HUES6 (cell line): ENCODE data around the gene SPEM1.

Experiments used
- H3K27ac ChIP-seq: 2 replicates; pipeline ENCODE4 v1.7.0; 2013; ENCODE audit warnings: low read depth, mild to moderate bottlenecking, low read length, inconsistent platforms
- H3K27me3 ChIP-seq: 2 replicates; pipeline ENCODE4 v1.6.1; 2013; ENCODE audit warnings: low read length; ENCODE audit not compliant: control insufficient read depth, insufficient read depth
- H3K36me3 ChIP-seq: 2 replicates; pipeline ENCODE4 v1.6.1; 2013; ENCODE audit warnings: low read length; ENCODE audit not compliant: control insufficient read depth, insufficient read depth
- H3K4me1 ChIP-seq: 2 replicates; pipeline ENCODE4 v1.6.1; 2013; ENCODE audit warnings: low read length; ENCODE audit not compliant: control insufficient read depth, insufficient read depth
- H3K4me3 ChIP-seq: 2 replicates; pipeline ENCODE4 v1.5.1; 2013; ENCODE audit warnings: low read depth, low read length
- H3K9ac ChIP-seq: one replicate; pipeline ENCODE4 v1.6.1; 2013; ENCODE audit warnings: mild to moderate bottlenecking, low read length
- H3K9me3 ChIP-seq: 2 replicates; pipeline ENCODE4 v1.6.1; 2013; ENCODE audit warnings: low read depth, low read length; ENCODE audit not compliant: control insufficient read depth, insufficient read depth

Gene SPEM1

DNA sequence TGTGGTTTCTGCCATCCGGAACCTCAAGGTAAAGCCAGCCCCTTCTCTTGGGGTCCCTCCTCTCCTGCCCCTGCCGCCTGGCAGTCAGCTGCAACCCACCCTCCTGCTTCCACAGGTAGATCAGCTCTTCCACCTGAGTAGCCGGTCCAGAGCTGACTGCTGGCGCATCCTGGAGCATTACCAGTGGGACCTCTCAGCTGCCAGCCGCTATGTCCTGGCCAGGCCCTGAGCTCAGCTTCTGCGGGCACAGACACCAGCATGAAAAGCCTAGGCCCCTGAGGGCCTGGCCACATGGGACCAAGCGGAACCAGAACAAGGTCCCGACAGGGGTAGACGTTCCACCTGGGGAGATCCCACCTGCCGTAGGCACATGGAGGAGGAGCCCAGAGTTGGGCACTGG, 31.3 kb upstream of the SPEM1 start:
- H3K9me3 ChIP-seq, result no peaks in the 10 kb centered on the region
- H3K36me3 ChIP-seq, result peaks cover 54% of the 10 kb centered on the region
- no peak overlapping the region for H3K4me3 ChIP-seq
- H3K4me1 ChIP-seq, result peaks cover 14% of the 10 kb centered on the region
- H3K27me3 ChIP-seq, result peaks cover 9% of the 10 kb centered on the region
- no peak overlapping the region for H3K27ac ChIP-seq
- H3K9ac ChIP-seq, result no peak overlapping the region

- Histone ChIP-seq H3K36me3 (peaks cover 54% of the 10 kb centered on the region), H3K9ac (no peak overlapping the region), H3K27me3 (no peaks in the 10 kb centered on the region), H3K4me1 (peaks cover 11% of the 10 kb centered on the region; the same call in 1 of the 2 replicates), H3K4me3 (no peak overlapping the region), H3K27ac (no peak overlapping the region), H3K9me3 (no peaks in the 10 kb centered on the region)
These were observed 29.9 kb upstream of the SPEM1 start for GRCh38 chr17:7389924-7390910.

DNA sequence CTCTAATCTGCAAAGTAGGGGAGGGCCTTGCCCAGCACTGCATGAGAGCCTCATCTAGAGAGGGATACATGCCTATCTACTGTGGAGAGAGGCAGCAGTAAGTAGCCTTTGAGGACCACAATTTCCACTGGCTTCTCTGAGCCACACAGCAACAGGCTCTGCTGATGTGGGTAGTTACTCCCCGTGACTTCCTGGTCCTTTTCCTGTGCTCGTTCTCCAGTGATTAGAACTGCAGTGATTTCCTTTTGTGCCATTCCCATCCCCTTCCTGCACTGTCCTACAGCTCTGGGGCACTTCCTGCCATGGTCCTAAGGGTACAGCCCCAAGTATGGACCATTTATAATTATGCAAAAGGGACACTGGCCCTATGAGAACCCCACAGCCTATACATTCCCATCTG, 28.8 kb upstream of the SPEM1 start:
- H3K4me1 ChIP-seq, result peaks cover 11% of the 10 kb centered on the region; the same call in 1 of the 2 replicates

GRCh38 chr17:7392696-7393612, 27.2 kb upstream of the SPEM1 start:
- Histone ChIP-seq H3K9me3 (no peaks in the 10 kb centered on the region), H3K9ac (no peak overlapping the region), H3K4me1 (peaks cover 11% of the 10 kb centered on the region; the same call in 1 of the 2 replicates), H3K36me3 (peaks cover 42% of the 10 kb centered on the region), H3K27ac (no peak overlapping the region), H3K4me3 (peak overlapping the region; percentile 66), H3K27me3 (no peaks in the 10 kb centered on the region)

More for the DNA sequence above, 28.8 kb upstream of the SPEM1 start:
- Histone ChIP-seq H3K9me3 (no peaks in the 10 kb centered on the region), H3K36me3 (peaks cover 52% of the 10 kb centered on the region), H3K9ac (no peak overlapping the region), H3K27me3 (no peaks in the 10 kb centered on the region), H3K27ac (no peak overlapping the region), H3K4me3 (no peak overlapping the region)

- Histone ChIP-seq H3K4me3 (peak overlapping the region; percentile 66), H3K4me1 (peaks cover 11% of the 10 kb centered on the region; the same call in 1 of the 2 replicates), H3K27me3 (no peaks in the 10 kb centered on the region), H3K9me3 (no peaks in the 10 kb centered on the region), H3K27ac (no peak overlapping the region), H3K36me3 (peaks cover 33% of the 10 kb centered on the region), H3K9ac (peak overlapping the region; percentile 40)
These were observed 26.3 kb upstream of the SPEM1 start for GRCh38 chr17:7393613-7394451.

DNA sequence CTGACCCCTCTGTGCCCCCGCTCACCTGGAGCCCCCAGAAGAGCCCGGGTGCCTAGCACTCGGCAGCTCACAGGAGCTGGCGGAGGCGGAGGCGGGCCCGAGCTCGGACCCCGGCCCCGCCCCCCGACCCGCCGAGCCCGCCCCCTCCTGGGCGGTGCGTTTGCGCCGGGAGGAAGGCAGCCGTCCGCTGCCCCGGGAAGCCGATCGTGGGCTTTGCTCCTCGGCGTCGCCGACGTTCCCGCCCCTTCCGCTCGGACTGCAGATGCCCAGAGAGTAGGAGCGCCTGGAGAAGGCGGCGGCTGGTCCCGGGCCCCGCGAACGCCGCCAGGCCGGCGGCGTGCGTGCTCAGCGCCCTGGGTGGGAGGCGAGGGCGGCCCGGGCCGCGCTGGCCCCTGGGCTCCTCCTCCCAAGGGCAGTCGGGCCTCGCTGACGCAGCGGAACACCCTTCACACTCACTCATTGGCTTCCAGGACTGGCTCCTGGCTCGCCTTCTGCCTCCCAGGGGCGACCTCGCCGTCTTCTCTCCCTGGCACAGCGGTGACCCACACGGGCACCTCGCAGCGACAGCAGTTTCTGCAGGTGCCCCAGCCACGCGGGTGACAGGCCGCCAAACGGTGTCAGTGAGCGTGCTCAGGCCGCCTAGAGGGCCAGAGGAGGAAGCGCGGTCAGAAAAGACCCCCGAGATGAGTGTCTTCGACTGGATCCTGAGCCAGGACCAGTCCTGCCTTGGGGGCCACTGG, 25.5 kb upstream of the SPEM1 start, which contains the start of gene PLSCR3:
Gene PLSCR3, minus strand, starts transcription at position 74 of the 740 bp plus-strand sequence. CDS start 415 bp downstream, outside the sequence.
- Histone ChIP-seq H3K36me3 (peaks cover 26% of the 10 kb centered on the region), H3K27me3 (no peaks in the 10 kb centered on the region), H3K27ac (no peak within 1 kb of the TSS)

GRCh38 chr17:7396147-7396546, 24.0 kb upstream of the SPEM1 start:
- Histone ChIP-seq H3K27ac (no peak overlapping the region), H3K4me1 (peaks cover 3% of the 10 kb centered on the region; the same call in 1 of the 2 replicates), H3K27me3 (no peaks in the 10 kb centered on the region), H3K9me3 (no peaks in the 10 kb centered on the region), H3K4me3 (no peak overlapping the region), H3K36me3 (peaks cover 10% of the 10 kb centered on the region; the same call in 1 of the 2 replicates), H3K9ac (no peak overlapping the region)

More for the DNA sequence above, 25.5 kb upstream of the SPEM1 start, which contains the start of gene PLSCR3:
- peak within 1 kb of the TSS; percentile 40 for H3K9ac ChIP-seq
- H3K9me3 ChIP-seq, result no peaks in the 10 kb centered on the region
- H3K4me1 ChIP-seq, result peaks cover 11% of the 10 kb centered on the region; the same call in 1 of the 2 replicates
- peak within 1 kb of the TSS; percentile 66 for H3K4me3 ChIP-seq

GRCh38 chr17:7398612-7399011, 21.5 kb upstream of the SPEM1 start:
- peaks cover 6% of the 10 kb centered on the region for H3K4me1 ChIP-seq
- H3K27ac ChIP-seq, result no peak overlapping the region
- peaks cover 2% of the 10 kb centered on the region; the same call in 1 of the 2 replicates for H3K36me3 ChIP-seq

GRCh38 chr17:7403043-7403726, 16.9 kb upstream of the SPEM1 start:
- H3K4me1 ChIP-seq, result peaks cover 19% of the 10 kb centered on the region
- no peaks in the 10 kb centered on the region for H3K9me3 ChIP-seq
- peak overlapping the region; percentile 46 for H3K9ac ChIP-seq
- peak overlapping the region; percentile 75 for H3K4me3 ChIP-seq
- peak overlapping the region; percentile 29; the same call in 1 of the 2 replicates for H3K27ac ChIP-seq
- peaks cover 2% of the 10 kb centered on the region; the same call in 1 of the 2 replicates for H3K36me3 ChIP-seq
- no peaks in the 10 kb centered on the region for H3K27me3 ChIP-seq

More at GRCh38 chr17:7398612-7399011, 21.5 kb upstream of the SPEM1 start:
- no peaks in the 10 kb centered on the region for H3K27me3 ChIP-seq
- no peak overlapping the region for H3K9ac ChIP-seq
- no peaks in the 10 kb centered on the region for H3K9me3 ChIP-seq
- H3K4me3 ChIP-seq, result no peak overlapping the region
